Neural progenitor cell (in vitro differentiated cells): ENCODE measurements around the gene GDI1. TPM values are rescaled to one million over a fixed set of nuclear protein-coding genes. Genes with fewer than 3 reads are reported as not detected.

Experiments
- DNase-seq: peaks from one replicate; pipeline ENCODE4 v3.0.0-alpha.2; 2016; ENCODE audit warnings: low spot score
- H2AFZ ChIP-seq: fragments of 200-600 bp; sonication (generic); replicated peaks from 2 replicates; pipeline ENCODE4 v1.6.1; 2016; ENCODE audit warnings: antibody characterized with exemption
- H3F3A ChIP-seq: fragments of 200-600 bp; sonication (generic); 2 replicates; pipeline ENCODE4 v1.6.1; 2016; ENCODE audit warnings: antibody characterized with exemption, low read depth
- H3K27ac ChIP-seq: fragments of 200-600 bp; sonication (generic); 2 replicates; pipeline ENCODE4 v1.5.1; 2016; ENCODE audit warnings: mild to moderate bottlenecking
- H3K27me3 ChIP-seq: fragments of 200-600 bp; sonication (generic); 2 replicates; pipeline ENCODE4 v1.6.1; 2016; ENCODE audit warnings: mild to moderate bottlenecking, moderate library complexity
- H3K36me3 ChIP-seq: fragments of 200-600 bp; sonication (generic); 2 replicates; pipeline ENCODE4 v1.5.1; 2016
- H3K4me1 ChIP-seq: fragments of 200-600 bp; sonication (generic); 2 replicates; pipeline ENCODE4 v1.6.1; 2016; ENCODE audit warnings: mixed run types
- H3K4me2 ChIP-seq: fragments of 200-600 bp; sonication (generic); 2 replicates; pipeline ENCODE4 v1.6.1; 2016
- H3K4me3 ChIP-seq: fragments of 200-600 bp; sonication (generic); 2 replicates; pipeline ENCODE4 v1.5.1; 2016
- H3K79me2 ChIP-seq: fragments of 200-600 bp; sonication (generic); 2 replicates; pipeline ENCODE4 v1.6.1; 2016; ENCODE audit warnings: low read depth
- H3K9ac ChIP-seq: fragments of 200-600 bp; sonication (generic); 2 replicates; pipeline ENCODE4 v1.6.1; 2016
- H3K9me3 ChIP-seq: fragments of 200-600 bp; sonication (generic); 2 replicates; pipeline ENCODE4 v1.5.1; 2016; ENCODE audit warnings: low read depth
- H4K20me1 ChIP-seq: fragments of 200-600 bp; sonication (generic); 2 replicates; pipeline ENCODE4 v1.6.1; 2016; ENCODE audit warnings: low read depth
- H3K27ac Mint-ChIP-seq: 3 replicates; pipeline ENCODE4 v1.8.0; 2021; ENCODE audit warnings: mixed read lengths
- H3K27me3 Mint-ChIP-seq: 2 replicates; pipeline ENCODE4 v1.8.0; 2022; ENCODE audit warnings: low read depth, mild to moderate bottlenecking, inconsistent platforms, moderate library complexity, mixed read lengths; ENCODE audit not compliant: insufficient read depth
- H3K36me3 Mint-ChIP-seq: 3 replicates; pipeline ENCODE4 v1.8.0; 2021; ENCODE audit warnings: mixed read lengths
- H3K4me1 Mint-ChIP-seq: 3 replicates; pipeline ENCODE4 v1.8.0; 2021; ENCODE audit warnings: mixed read lengths
- H3K4me3 Mint-ChIP-seq: 3 replicates; pipeline ENCODE4 v1.8.0; 2021; ENCODE audit warnings: mild to moderate bottlenecking, moderate library complexity, mixed read lengths
- H3K9me3 Mint-ChIP-seq: 3 replicates; pipeline ENCODE4 v1.8.0; 2020; ENCODE audit warnings: mixed read lengths
- CTCF ChIP-seq: fragments of 200-600 bp; sonication (generic); IDR thresholded peaks from 2 replicates; pipeline ENCODE4 v1.5.1; 2017; ENCODE audit warnings: antibody characterized with exemption, mild to moderate bottlenecking
- EZH2 ChIP-seq: fragments of 200-600 bp; sonication (generic); IDR thresholded peaks from 2 replicates; pipeline ENCODE4 v1.6.1; 2017; ENCODE audit warnings: antibody characterized with exemption, mild to moderate bottlenecking, moderate library complexity
- EZH2phosphoT487 ChIP-seq: fragments of 200-600 bp; sonication (generic); IDR thresholded peaks from 2 replicates; pipeline ENCODE4 v1.6.1; 2017; ENCODE audit warnings: antibody characterized with exemption
- total RNA-seq: library from RNA; depleted of rRNA; stranded (reverse); fragments of >200 nt; gene quantifications from 2 replicates; pipeline ENCODE4 v1.2.3, GENCODE V29; 2015; ENCODE audit warnings: low replicate concordance

The GDI1 gene
- total RNA-seq, 1 donor from 2014 or later = 119 TPM

- Histone ChIP-seq H3K27ac (no peak overlapping the region), H4K20me1 (peaks cover 23% of the 10 kb centered on the region), H3K27me3 (no peaks in the 10 kb centered on the region), H3K79me2 (peaks cover 20% of the 10 kb centered on the region), H3K4me3 (no peak overlapping the region), H3K4me2 (no peak overlapping the region), H3K4me1 (no peaks in the 10 kb centered on the region), H3F3A (peaks cover 49% of the 10 kb centered on the region), H3K9ac (no peak overlapping the region), H2AFZ (no peak overlapping the region), H3K9me3 (no peaks in the 10 kb centered on the region), H3K36me3 (no peaks in the 10 kb centered on the region)
- Mint-ChIP-seq H3K4me1 (peaks cover 13% of the 10 kb centered on the region), H3K9me3 (peaks cover 28% of the 10 kb centered on the region), H3K27me3 (peaks cover 13% of the 10 kb centered on the region), H3K36me3 (peaks cover 15% of the 10 kb centered on the region), H3K4me3 (no peak overlapping the region), H3K27ac (no peak overlapping the region)
- no peak for DNase-seq
- TF ChIP-seq CTCF (no peak), EZH2 (no peak), EZH2phosphoT487 (no peak)
Observed at GRCh38 chrX:154401918-154402621, 34.9 kb upstream of the GDI1 start.

- no peak for DNase-seq
Observed at GRCh38 chrX:154402622-154403127, 34.3 kb upstream of the GDI1 start.

GRCh38 chrX:154403192-154403591, 33.8 kb upstream of the GDI1 start:
- Histone ChIP-seq H3K27ac (no peak overlapping the region), H3K4me3 (no peak overlapping the region), H3K4me2 (no peak overlapping the region), H3K36me3 (no peaks in the 10 kb centered on the region), H3F3A (peaks cover 40% of the 10 kb centered on the region), H3K9ac (no peak overlapping the region), H3K4me1 (no peaks in the 10 kb centered on the region), H3K79me2 (peaks cover 19% of the 10 kb centered on the region), H2AFZ (no peak overlapping the region), H4K20me1 (peaks cover 23% of the 10 kb centered on the region), H3K9me3 (no peaks in the 10 kb centered on the region), H3K27me3 (no peaks in the 10 kb centered on the region)
- H3K4me3 Mint-ChIP-seq = no peak overlapping the region
- no peak for DNase-seq
- no peak overlapping the region for H3K27ac Mint-ChIP-seq
- peaks cover 25% of the 10 kb centered on the region for H3K9me3 Mint-ChIP-seq
- TF ChIP-seq EZH2 (no peak), CTCF (no peak), EZH2phosphoT487 (no peak)
- peaks cover 12% of the 10 kb centered on the region for H3K27me3 Mint-ChIP-seq
- H3K36me3 Mint-ChIP-seq = peaks cover 15% of the 10 kb centered on the region
- H3K4me1 Mint-ChIP-seq = peaks cover 13% of the 10 kb centered on the region

More at GRCh38 chrX:154402622-154403127, 34.3 kb upstream of the GDI1 start:
- Histone ChIP-seq H4K20me1 (peaks cover 23% of the 10 kb centered on the region), H3K4me1 (no peaks in the 10 kb centered on the region), H2AFZ (no peak overlapping the region), H3K9ac (no peak overlapping the region), H3K9me3 (no peaks in the 10 kb centered on the region), H3F3A (peaks cover 43% of the 10 kb centered on the region), H3K27ac (no peak overlapping the region), H3K79me2 (peaks cover 20% of the 10 kb centered on the region), H3K4me2 (no peak overlapping the region), H3K4me3 (no peak overlapping the region), H3K36me3 (no peaks in the 10 kb centered on the region), H3K27me3 (no peaks in the 10 kb centered on the region)
- TF ChIP-seq EZH2phosphoT487 (no peak), EZH2 (no peak), CTCF (no peak)
- Mint-ChIP-seq H3K4me1 (peaks cover 13% of the 10 kb centered on the region), H3K27me3 (peaks cover 12% of the 10 kb centered on the region), H3K27ac (no peak overlapping the region), H3K36me3 (peaks cover 15% of the 10 kb centered on the region), H3K4me3 (no peak overlapping the region), H3K9me3 (peaks cover 28% of the 10 kb centered on the region)
